Panc1 (cell line): ENCODE data around the gene TMED4.

Experiments used
- SIN3A ChIP-seq: IDR thresholded peaks from 2 replicates; pipeline ENCODE4 v1.6.1; 2012; ENCODE audit warnings: low read depth, mild to moderate bottlenecking, low read length, moderate library complexity, borderline replicate concordance; ENCODE audit not compliant: insufficient read depth
- TF ChIP-seq, protein P1 (sequence below), 2 experiments: IDR thresholded peaks; 2 replicates each; pipeline ENCODE4 v1.6.1; 2011 to 2012; ENCODE audit warnings: low read depth in 2 of 2, control low read depth in 1 of 2, low read length in 1 of 2, mild to moderate bottlenecking in 1 of 2, moderate library complexity in 1 of 2; ENCODE audit not compliant: insufficient read depth in 1 of 2
- TF ChIP-seq, protein P2 (sequence below): fragments of 450-650 bp; IDR thresholded peaks from 2 replicates; pipeline ENCODE4 v1.5.1; 2017; ENCODE audit warnings: mild to moderate bottlenecking

DNA sequence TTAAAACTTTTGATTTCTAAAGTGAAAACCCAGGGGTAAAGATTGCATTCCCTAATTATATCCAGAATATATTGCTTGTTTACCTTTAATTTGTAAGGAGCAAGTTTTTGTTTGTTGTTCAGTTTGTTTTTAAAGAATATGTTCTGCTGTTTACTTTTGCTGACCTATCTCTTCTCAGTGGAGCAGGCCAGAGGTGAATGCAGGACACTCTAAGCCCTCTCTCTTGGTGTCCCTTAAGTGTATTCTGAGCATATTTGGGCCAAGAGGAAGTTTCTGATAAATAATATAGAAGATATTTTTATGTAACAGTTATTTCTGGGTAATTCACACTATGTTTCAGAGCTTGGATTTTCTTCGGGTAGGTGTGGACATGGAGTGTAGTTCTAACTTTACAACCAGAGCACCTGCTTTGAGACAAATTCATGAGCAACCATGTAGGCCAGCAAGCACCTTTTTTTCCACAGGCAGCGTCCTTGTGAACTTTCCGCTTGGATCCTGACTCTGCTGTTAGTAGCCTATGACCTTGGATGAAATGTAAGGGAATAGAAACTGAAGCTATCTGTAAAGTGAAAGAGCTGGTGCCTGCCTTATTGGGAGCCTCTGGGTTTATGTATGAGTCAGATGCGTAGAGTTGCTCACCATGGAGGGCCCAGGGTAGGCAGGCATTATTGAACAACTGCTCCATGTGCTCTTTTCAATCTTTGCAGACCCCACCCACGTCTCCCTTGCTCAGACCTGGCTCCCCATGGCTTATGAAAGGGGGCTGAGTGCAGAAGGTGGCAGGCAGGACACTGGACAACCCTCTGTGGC lies 40.5 kb upstream of the TMED4 start:
- TF ChIP-seq, protein P1, sequence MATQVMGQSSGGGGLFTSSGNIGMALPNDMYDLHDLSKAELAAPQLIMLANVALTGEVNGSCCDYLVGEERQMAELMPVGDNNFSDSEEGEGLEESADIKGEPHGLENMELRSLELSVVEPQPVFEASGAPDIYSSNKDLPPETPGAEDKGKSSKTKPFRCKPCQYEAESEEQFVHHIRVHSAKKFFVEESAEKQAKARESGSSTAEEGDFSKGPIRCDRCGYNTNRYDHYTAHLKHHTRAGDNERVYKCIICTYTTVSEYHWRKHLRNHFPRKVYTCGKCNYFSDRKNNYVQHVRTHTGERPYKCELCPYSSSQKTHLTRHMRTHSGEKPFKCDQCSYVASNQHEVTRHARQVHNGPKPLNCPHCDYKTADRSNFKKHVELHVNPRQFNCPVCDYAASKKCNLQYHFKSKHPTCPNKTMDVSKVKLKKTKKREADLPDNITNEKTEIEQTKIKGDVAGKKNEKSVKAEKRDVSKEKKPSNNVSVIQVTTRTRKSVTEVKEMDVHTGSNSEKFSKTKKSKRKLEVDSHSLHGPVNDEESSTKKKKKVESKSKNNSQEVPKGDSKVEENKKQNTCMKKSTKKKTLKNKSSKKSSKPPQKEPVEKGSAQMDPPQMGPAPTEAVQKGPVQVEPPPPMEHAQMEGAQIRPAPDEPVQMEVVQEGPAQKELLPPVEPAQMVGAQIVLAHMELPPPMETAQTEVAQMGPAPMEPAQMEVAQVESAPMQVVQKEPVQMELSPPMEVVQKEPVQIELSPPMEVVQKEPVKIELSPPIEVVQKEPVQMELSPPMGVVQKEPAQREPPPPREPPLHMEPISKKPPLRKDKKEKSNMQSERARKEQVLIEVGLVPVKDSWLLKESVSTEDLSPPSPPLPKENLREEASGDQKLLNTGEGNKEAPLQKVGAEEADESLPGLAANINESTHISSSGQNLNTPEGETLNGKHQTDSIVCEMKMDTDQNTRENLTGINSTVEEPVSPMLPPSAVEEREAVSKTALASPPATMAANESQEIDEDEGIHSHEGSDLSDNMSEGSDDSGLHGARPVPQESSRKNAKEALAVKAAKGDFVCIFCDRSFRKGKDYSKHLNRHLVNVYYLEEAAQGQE (IDR thresholded peaks at IDR 0.05; ENCODE audit: insufficient read depth in 1 of 2, low read depth in 2 of 2, low read length in 1 of 2) = no peak
- TF ChIP-seq, protein P2, sequence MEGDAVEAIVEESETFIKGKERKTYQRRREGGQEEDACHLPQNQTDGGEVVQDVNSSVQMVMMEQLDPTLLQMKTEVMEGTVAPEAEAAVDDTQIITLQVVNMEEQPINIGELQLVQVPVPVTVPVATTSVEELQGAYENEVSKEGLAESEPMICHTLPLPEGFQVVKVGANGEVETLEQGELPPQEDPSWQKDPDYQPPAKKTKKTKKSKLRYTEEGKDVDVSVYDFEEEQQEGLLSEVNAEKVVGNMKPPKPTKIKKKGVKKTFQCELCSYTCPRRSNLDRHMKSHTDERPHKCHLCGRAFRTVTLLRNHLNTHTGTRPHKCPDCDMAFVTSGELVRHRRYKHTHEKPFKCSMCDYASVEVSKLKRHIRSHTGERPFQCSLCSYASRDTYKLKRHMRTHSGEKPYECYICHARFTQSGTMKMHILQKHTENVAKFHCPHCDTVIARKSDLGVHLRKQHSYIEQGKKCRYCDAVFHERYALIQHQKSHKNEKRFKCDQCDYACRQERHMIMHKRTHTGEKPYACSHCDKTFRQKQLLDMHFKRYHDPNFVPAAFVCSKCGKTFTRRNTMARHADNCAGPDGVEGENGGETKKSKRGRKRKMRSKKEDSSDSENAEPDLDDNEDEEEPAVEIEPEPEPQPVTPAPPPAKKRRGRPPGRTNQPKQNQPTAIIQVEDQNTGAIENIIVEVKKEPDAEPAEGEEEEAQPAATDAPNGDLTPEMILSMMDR = no peak
- no peak for TF ChIP-seq SIN3A
